Omental fat pad (tissue), 4 donors: ENCODE measurements around the gene SYCP2. TPM values are rescaled to one million over a fixed set of nuclear protein-coding genes. Genes with fewer than 3 reads are reported as not detected.

Experiments
- ATAC-seq: fragments of 150-250 bp; one replicate; pipeline ENCODE4 v1.9.1; 2016; ENCODE audit warnings: mild to moderate bottlenecking, moderate library complexity; ENCODE audit not compliant: low FRiP score
- DNase-seq: peaks from one replicate; pipeline ENCODE4 v3.0.0-alpha.2; 2019; ENCODE audit warnings: low spot score
- CTCF ChIP-seq, 3 donors: fragments of 450-650 bp; IDR thresholded peaks; one replicate each; pipeline ENCODE4 v1.5.1; 2016 to 2017; ENCODE audit warnings: antibody characterized with exemption in 3 of 3, mild to moderate bottlenecking in 3 of 3, moderate library complexity in 2 of 3
- total RNA-seq, 4 donors: library from RNA; depleted of rRNA; stranded (reverse); fragments of >200 nt; gene quantifications; one replicate each; pipeline ENCODE4 v1.1.0, GENCODE V29; 2016

SYCP2 gene
- total RNA-seq: 1 to 10 TPM; 1.8 to 8.8 (median 2.9) TPM

GRCh38 chr20:59933296-59933848 is at the start of gene SYCP2:
Gene SYCP2 (minus strand): TSS chr20:59933637. CDS start chr20:59922413, 11,224 bp downstream.
- TF ChIP-seq CTCF (IDR thresholded peaks at IDR 0.05): no peak
- ATAC-seq (peak; percentile 55), DNase-seq (no peak)

GRCh38 chr20:59983076-59983475 is 49.6 kb upstream of the SYCP2 start:
- ATAC-seq: no peak
- TF ChIP-seq CTCF (IDR thresholded peaks at IDR 0.05): no peak
- no peak for DNase-seq

- no peak for ATAC-seq
- TF ChIP-seq CTCF (IDR thresholded peaks at IDR 0.05): no peak
- no peak for DNase-seq
These were observed 43.6 kb upstream of the SYCP2 start for GRCh38 chr20:59977086-59977485.

GRCh38 chr20:59976156-59976782 is 42.8 kb upstream of the SYCP2 start:
- DNase-seq (no peak), ATAC-seq (no peak)
- TF ChIP-seq CTCF (IDR thresholded peaks at IDR 0.05): no peak

GRCh38 chr20:59972037-59972801 is 38.8 kb upstream of the SYCP2 start:
- DNase-seq: no peak
- ATAC-seq: no peak
- TF ChIP-seq CTCF (IDR thresholded peaks at IDR 0.05): no peak

GRCh38 chr20:59971428-59971827 is 38.0 kb upstream of the SYCP2 start:
- ATAC-seq (no peak), DNase-seq (no peak)
- TF ChIP-seq CTCF (IDR thresholded peaks at IDR 0.05): no peak
